GM23338 (cell line): Measurements from ENCODE around the gene SP6. TPM values are rescaled to one million over a fixed set of nuclear protein-coding genes. Genes with fewer than 3 reads are reported as not detected.

Experiments
- ATAC-seq: fragments of 200-7000 bp; cut with Tn5 transposase; 3 replicates; pipeline ENCODE4 v1.9.1; 2020
- DNase-seq: peaks from one replicate; pipeline ENCODE4 v3.0.0-alpha.2; 2015; ENCODE audit warnings: low spot score
- H2AFZ ChIP-seq: fragments of 200-600 bp; sonication (generic); 2 replicates; pipeline ENCODE4 v1.8.0; 2016; ENCODE audit warnings: antibody characterized with exemption, mild to moderate bottlenecking, moderate library complexity
- H3F3A ChIP-seq: fragments of 200-600 bp; sonication (generic); replicated peaks from 2 replicates; pipeline ENCODE4 v1.8.0; 2017; ENCODE audit warnings: antibody characterized with exemption, mixed run types, low read depth
- H3K27ac ChIP-seq: fragments of 200-600 bp; sonication (generic); 2 replicates; pipeline ENCODE4 v1.6.1; 2016; ENCODE audit warnings: low read depth
- H3K27me3 ChIP-seq: fragments of 200-600 bp; sonication (generic); 2 replicates; pipeline ENCODE4 v1.8.0; 2016; ENCODE audit warnings: mild to moderate bottlenecking, mixed run types, moderate library complexity; ENCODE audit not compliant: insufficient read depth
- H3K36me3 ChIP-seq: fragments of 200-600 bp; sonication (generic); 2 replicates; pipeline ENCODE4 v1.8.0; 2016; ENCODE audit warnings: mild to moderate bottlenecking; ENCODE audit not compliant: insufficient read depth
- H3K4me1 ChIP-seq: fragments of 200-600 bp; sonication (generic); 2 replicates; pipeline ENCODE4 v1.8.0; 2016; ENCODE audit warnings: mild to moderate bottlenecking, moderate library complexity; ENCODE audit not compliant: insufficient read depth
- H3K4me2 ChIP-seq: fragments of 200-600 bp; sonication (generic); 2 replicates; pipeline ENCODE4 v1.7.1; 2017; ENCODE audit warnings: mixed run types
- H3K4me3 ChIP-seq: fragments of 200-600 bp; sonication (generic); 2 replicates; pipeline ENCODE4 v1.6.1; 2016; ENCODE audit warnings: mixed run types
- H3K79me2 ChIP-seq: fragments of 200-600 bp; sonication (generic); replicated peaks from 2 replicates; pipeline ENCODE4 v1.8.0; 2017; ENCODE audit warnings: mild to moderate bottlenecking; ENCODE audit not compliant: insufficient read depth
- H3K9me2 ChIP-seq: fragments of 200-600 bp; sonication (generic); 2 replicates; pipeline ENCODE4 v1.8.0; 2017; ENCODE audit not compliant: insufficient read depth
- H4K20me1 ChIP-seq: fragments of 200-600 bp; sonication (generic); replicated peaks from 2 replicates; pipeline ENCODE4 v1.8.0; 2017; ENCODE audit warnings: mild to moderate bottlenecking; ENCODE audit not compliant: insufficient read depth
- H3K27ac Mint-ChIP-seq: 2 replicates; pipeline ENCODE4 v1.8.0; 2020; ENCODE audit warnings: inconsistent platforms, mild to moderate bottlenecking, moderate library complexity, mixed read lengths
- H3K27me3 Mint-ChIP-seq: 3 replicates; pipeline ENCODE4 v1.8.0; 2022; ENCODE audit warnings: low read depth, mild to moderate bottlenecking, moderate library complexity, mixed read lengths, inconsistent platforms; ENCODE audit not compliant: insufficient read depth, poor library complexity
- H3K36me3 Mint-ChIP-seq: 3 replicates; pipeline ENCODE4 v1.8.0; 2021; ENCODE audit warnings: low read depth, mild to moderate bottlenecking, inconsistent platforms, moderate library complexity, mixed read lengths
- H3K4me1 Mint-ChIP-seq: 3 replicates; pipeline ENCODE4 v1.8.0; 2020; ENCODE audit warnings: mild to moderate bottlenecking, inconsistent platforms, mixed read lengths
- H3K4me3 Mint-ChIP-seq: 3 replicates; pipeline ENCODE4 v1.8.0; 2021; ENCODE audit warnings: moderate library complexity, mild to moderate bottlenecking, inconsistent platforms, mixed read lengths
- H3K9me3 Mint-ChIP-seq: 3 replicates; pipeline ENCODE4 v1.8.0; 2020; ENCODE audit warnings: moderate library complexity, mild to moderate bottlenecking, inconsistent platforms, mixed read lengths
- CREB1 ChIP-seq: fragments of 250-450 bp; sonication (Bioruptor Pico); IDR thresholded peaks from 2 replicates; pipeline ENCODE4 v1.5.0; 2020; ENCODE audit warnings: low read depth, mild to moderate bottlenecking, moderate library complexity
- EZH2 ChIP-seq: fragments of 200-600 bp; sonication (generic); IDR thresholded peaks from one replicate; pipeline ENCODE4 v1.8.0; 2017; ENCODE audit warnings: antibody characterized with exemption, mild to moderate bottlenecking, low read depth; ENCODE audit not compliant: unreplicated experiment
- EZH2phosphoT487 ChIP-seq: fragments of 200-600 bp; sonication (generic); IDR thresholded peaks from one replicate; pipeline ENCODE4 v1.8.1; 2018; ENCODE audit warnings: antibody characterized with exemption; ENCODE audit not compliant: unreplicated experiment
- JUNB ChIP-seq: IDR thresholded peaks from one replicate; pipeline ENCODE4 v1.6.1; 2016; ENCODE audit warnings: antibody characterized with exemption; ENCODE audit not compliant: unreplicated experiment
- NANOG ChIP-seq: IDR thresholded peaks from 2 replicates; pipeline ENCODE4 v1.6.1; 2016; ENCODE audit warnings: antibody characterized with exemption, borderline replicate concordance
- POLR2AphosphoS5 ChIP-seq: IDR thresholded peaks from 2 replicates; pipeline ENCODE4 v1.6.1; 2016; ENCODE audit warnings: antibody characterized with exemption, low read depth
- STAT1 ChIP-seq: IDR thresholded peaks from one replicate; pipeline ENCODE4 v1.6.1; 2016; ENCODE audit warnings: antibody characterized with exemption; ENCODE audit not compliant: unreplicated experiment
- ZNF114 ChIP-seq: fragments of 250-450 bp; sonication (Bioruptor Pico); IDR thresholded peaks from 2 replicates; pipeline ENCODE4 v1.5.0; 2020; ENCODE audit warnings: mild to moderate bottlenecking, moderate library complexity
- ZNF331 ChIP-seq: fragments of 250-450 bp; sonication (Bioruptor Pico); IDR thresholded peaks from 2 replicates; pipeline ENCODE4 v1.5.0; 2020; ENCODE audit warnings: low read depth, mild to moderate bottlenecking, moderate library complexity
- polyA plus RNA-seq: library from polyadenylated mRNA; unstranded; fragments of >200 nt; fragmentation: Nextera tagmentation; extraction: Ambion mirVana; gene quantifications from 2 replicates; pipeline ENCODE4 v1.2.1, GENCODE V29; 2016
- total RNA-seq: library from RNA; depleted of rRNA; stranded (reverse); fragments of >200 nt; shearing (Covaris generic); gene quantifications from 2 replicates; pipeline ENCODE4 v1.2.3, GENCODE V29; 2014
- TF ChIP-seq, protein P1 (sequence below): IDR thresholded peaks from one replicate; pipeline ENCODE4 v1.6.1; 2018; ENCODE audit warnings: antibody characterized with exemption; ENCODE audit not compliant: unreplicated experiment
- TF ChIP-seq, protein P2 (sequence below): IDR thresholded peaks from 2 replicates; pipeline ENCODE4 v1.6.1; 2016; ENCODE audit warnings: antibody characterized with exemption
- TF ChIP-seq, protein P3 (sequence below): fragments of 250-450 bp; sonication (Bioruptor Pico); IDR thresholded peaks from 2 replicates; pipeline ENCODE4 v1.5.0; 2020; ENCODE audit warnings: mild to moderate bottlenecking, moderate library complexity
- TF ChIP-seq, protein P4 (sequence below), 2 experiments: fragments of 200-600 bp in 1 of 2; sonication (generic) in 1 of 2; conservative IDR thresholded peaks; 2 replicates each; pipeline versions ENCODE4 v1.5.1 to v1.6.1; 2016 to 2017; ENCODE audit warnings: antibody characterized with exemption in 2 of 2, low read depth in 2 of 2, mild to moderate bottlenecking in 2 of 2, moderate library complexity in 1 of 2

Gene SP6
- total and polyA plus RNA-seq, 2 experiments from 2014 or later: 0.13 to 1.0 TPM

DNA sequence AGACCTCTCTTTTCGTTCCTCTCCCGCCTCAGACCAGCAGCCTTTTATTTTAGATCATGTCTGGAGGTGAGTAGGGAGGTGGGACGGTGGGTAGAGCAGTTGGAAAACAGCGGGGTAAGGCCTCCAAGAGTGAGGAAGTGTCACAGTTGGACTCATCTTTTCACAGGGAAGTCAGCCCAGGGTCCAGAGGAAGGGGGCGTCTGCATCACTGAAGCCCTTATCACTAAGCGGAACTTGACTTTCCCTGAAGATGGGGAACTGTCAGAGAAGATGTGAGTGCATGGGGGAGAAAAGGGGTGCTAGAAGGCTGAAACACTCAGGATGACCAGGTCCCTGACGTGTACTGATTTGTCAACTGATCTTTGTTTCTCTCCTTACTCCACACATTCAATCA, 19.0 kb downstream of the SP6 start:
- H3K36me3 Mint-ChIP-seq: peaks cover 16% of the 10 kb centered on the region
- ATAC-seq: no peak; the same call in 2 of the 3 replicates

More for the DNA sequence above, 19.0 kb downstream of the SP6 start:
- Histone ChIP-seq H4K20me1 (peaks cover 8% of the 10 kb centered on the region), H3K27me3 (no peaks in the 10 kb centered on the region), H3K79me2 (peaks cover 20% of the 10 kb centered on the region), H3K36me3 (no peaks in the 10 kb centered on the region), H2AFZ (no peak overlapping the region), H3K9me2 (no peaks in the 10 kb centered on the region), H3K4me3 (peak overlapping the region; percentile 72), H3K4me1 (peaks cover 11% of the 10 kb centered on the region; the same call in 1 of the 2 replicates), H3K27ac (no peak overlapping the region), H3K4me2 (peak overlapping the region; percentile 83), H3F3A (peaks cover 4% of the 10 kb centered on the region; the same call in 1 of the 2 replicates)
- Mint-ChIP-seq H3K4me1 (peaks cover 8% of the 10 kb centered on the region), H3K9me3 (no peaks in the 10 kb centered on the region; the same call in 2 of the 3 replicates), H3K27me3 (peaks cover 14% of the 10 kb centered on the region), H3K4me3 (peak overlapping the region; percentile 93), H3K27ac (no peak overlapping the region)
- DNase-seq: no peak
- no peak for TF ChIP-seq ZNF331
- TF ChIP-seq EZH2: no peak
- TF ChIP-seq NANOG: no peak
- TF ChIP-seq, protein P1, sequence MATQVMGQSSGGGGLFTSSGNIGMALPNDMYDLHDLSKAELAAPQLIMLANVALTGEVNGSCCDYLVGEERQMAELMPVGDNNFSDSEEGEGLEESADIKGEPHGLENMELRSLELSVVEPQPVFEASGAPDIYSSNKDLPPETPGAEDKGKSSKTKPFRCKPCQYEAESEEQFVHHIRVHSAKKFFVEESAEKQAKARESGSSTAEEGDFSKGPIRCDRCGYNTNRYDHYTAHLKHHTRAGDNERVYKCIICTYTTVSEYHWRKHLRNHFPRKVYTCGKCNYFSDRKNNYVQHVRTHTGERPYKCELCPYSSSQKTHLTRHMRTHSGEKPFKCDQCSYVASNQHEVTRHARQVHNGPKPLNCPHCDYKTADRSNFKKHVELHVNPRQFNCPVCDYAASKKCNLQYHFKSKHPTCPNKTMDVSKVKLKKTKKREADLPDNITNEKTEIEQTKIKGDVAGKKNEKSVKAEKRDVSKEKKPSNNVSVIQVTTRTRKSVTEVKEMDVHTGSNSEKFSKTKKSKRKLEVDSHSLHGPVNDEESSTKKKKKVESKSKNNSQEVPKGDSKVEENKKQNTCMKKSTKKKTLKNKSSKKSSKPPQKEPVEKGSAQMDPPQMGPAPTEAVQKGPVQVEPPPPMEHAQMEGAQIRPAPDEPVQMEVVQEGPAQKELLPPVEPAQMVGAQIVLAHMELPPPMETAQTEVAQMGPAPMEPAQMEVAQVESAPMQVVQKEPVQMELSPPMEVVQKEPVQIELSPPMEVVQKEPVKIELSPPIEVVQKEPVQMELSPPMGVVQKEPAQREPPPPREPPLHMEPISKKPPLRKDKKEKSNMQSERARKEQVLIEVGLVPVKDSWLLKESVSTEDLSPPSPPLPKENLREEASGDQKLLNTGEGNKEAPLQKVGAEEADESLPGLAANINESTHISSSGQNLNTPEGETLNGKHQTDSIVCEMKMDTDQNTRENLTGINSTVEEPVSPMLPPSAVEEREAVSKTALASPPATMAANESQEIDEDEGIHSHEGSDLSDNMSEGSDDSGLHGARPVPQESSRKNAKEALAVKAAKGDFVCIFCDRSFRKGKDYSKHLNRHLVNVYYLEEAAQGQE: no peak
- no peak for TF ChIP-seq CREB1 (CRISPR knock-in tag)
- no peak for TF ChIP-seq POLR2AphosphoS5
- TF ChIP-seq ZNF114: no peak
- TF ChIP-seq, protein P2, sequence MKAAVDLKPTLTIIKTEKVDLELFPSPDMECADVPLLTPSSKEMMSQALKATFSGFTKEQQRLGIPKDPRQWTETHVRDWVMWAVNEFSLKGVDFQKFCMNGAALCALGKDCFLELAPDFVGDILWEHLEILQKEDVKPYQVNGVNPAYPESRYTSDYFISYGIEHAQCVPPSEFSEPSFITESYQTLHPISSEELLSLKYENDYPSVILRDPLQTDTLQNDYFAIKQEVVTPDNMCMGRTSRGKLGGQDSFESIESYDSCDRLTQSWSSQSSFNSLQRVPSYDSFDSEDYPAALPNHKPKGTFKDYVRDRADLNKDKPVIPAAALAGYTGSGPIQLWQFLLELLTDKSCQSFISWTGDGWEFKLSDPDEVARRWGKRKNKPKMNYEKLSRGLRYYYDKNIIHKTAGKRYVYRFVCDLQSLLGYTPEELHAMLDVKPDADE: no peak
- no peak for TF ChIP-seq JUNB
- TF ChIP-seq EZH2phosphoT487: no peak
- no peak for TF ChIP-seq STAT1
- TF ChIP-seq, protein P3, sequence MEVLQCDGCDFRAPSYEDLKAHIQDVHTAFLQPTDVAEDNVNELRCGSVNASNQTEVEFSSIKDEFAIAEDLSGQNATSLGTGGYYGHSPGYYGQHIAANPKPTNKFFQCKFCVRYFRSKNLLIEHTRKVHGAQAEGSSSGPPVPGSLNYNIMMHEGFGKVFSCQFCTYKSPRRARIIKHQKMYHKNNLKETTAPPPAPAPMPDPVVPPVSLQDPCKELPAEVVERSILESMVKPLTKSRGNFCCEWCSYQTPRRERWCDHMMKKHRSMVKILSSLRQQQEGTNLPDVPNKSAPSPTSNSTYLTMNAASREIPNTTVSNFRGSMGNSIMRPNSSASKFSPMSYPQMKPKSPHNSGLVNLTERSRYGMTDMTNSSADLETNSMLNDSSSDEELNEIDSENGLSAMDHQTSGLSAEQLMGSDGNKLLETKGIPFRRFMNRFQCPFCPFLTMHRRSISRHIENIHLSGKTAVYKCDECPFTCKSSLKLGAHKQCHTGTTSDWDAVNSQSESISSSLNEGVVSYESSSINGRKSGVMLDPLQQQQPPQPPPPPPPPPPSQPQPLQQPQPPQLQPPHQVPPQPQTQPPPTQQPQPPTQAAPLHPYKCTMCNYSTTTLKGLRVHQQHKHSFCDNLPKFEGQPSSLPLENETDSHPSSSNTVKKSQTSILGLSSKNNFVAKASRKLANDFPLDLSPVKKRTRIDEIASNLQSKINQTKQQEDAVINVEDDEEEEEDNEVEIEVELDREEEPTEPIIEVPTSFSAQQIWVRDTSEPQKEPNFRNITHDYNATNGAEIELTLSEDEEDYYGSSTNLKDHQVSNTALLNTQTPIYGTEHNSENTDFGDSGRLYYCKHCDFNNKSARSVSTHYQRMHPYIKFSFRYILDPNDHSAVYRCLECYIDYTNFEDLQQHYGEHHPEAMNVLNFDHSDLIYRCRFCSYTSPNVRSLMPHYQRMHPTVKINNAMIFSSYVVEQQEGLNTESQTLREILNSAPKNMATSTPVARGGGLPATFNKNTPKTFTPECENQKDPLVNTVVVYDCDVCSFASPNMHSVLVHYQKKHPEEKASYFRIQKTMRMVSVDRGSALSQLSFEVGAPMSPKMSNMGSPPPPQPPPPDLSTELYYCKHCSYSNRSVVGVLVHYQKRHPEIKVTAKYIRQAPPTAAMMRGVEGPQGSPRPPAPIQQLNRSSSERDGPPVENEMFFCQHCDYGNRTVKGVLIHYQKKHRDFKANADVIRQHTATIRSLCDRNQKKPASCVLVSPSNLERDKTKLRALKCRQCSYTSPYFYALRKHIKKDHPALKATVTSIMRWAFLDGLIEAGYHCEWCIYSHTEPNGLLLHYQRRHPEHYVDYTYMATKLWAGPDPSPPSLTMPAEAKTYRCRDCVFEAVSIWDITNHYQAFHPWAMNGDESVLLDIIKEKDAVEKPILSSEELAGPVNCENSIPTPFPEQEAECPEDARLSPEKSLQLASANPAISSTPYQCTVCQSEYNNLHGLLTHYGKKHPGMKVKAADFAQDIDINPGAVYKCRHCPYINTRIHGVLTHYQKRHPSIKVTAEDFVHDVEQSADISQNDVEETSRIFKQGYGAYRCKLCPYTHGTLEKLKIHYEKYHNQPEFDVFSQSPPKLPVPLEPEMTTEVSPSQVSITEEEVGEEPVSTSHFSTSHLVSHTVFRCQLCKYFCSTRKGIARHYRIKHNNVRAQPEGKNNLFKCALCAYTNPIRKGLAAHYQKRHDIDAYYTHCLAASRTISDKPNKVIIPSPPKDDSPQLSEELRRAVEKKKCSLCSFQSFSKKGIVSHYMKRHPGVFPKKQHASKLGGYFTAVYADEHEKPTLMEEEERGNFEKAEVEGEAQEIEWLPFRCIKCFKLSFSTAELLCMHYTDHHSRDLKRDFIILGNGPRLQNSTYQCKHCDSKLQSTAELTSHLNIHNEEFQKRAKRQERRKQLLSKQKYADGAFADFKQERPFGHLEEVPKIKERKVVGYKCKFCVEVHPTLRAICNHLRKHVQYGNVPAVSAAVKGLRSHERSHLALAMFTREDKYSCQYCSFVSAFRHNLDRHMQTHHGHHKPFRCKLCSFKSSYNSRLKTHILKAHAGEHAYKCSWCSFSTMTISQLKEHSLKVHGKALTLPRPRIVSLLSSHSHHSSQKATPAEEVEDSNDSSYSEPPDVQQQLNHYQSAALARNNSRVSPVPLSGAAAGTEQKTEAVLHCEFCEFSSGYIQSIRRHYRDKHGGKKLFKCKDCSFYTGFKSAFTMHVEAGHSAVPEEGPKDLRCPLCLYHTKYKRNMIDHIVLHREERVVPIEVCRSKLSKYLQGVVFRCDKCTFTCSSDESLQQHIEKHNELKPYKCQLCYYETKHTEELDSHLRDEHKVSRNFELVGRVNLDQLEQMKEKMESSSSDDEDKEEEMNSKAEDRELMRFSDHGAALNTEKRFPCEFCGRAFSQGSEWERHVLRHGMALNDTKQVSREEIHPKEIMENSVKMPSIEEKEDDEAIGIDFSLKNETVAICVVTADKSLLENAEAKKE (CRISPR knock-in tag): no peak
- TF ChIP-seq, protein P4, sequence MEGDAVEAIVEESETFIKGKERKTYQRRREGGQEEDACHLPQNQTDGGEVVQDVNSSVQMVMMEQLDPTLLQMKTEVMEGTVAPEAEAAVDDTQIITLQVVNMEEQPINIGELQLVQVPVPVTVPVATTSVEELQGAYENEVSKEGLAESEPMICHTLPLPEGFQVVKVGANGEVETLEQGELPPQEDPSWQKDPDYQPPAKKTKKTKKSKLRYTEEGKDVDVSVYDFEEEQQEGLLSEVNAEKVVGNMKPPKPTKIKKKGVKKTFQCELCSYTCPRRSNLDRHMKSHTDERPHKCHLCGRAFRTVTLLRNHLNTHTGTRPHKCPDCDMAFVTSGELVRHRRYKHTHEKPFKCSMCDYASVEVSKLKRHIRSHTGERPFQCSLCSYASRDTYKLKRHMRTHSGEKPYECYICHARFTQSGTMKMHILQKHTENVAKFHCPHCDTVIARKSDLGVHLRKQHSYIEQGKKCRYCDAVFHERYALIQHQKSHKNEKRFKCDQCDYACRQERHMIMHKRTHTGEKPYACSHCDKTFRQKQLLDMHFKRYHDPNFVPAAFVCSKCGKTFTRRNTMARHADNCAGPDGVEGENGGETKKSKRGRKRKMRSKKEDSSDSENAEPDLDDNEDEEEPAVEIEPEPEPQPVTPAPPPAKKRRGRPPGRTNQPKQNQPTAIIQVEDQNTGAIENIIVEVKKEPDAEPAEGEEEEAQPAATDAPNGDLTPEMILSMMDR (conservative IDR thresholded peaks at IDR 0.05; ENCODE audit: low read depth in 2 of 2): no peak
